Upper lobe of left lung (tissue), 4 donors: Measurements from ENCODE around the gene PRSS57.

Source experiments
- CTCF ChIP-seq, 6 experiments: fragments of 450-650 bp in 4 of 6; fragments of 200-600 bp in 2 of 6; sonication (generic) in 2 of 6; IDR thresholded peaks; one replicate each; pipeline ENCODE4 v1.5.1; 2016 to 2019; ENCODE audit warnings: antibody characterized with exemption in 6 of 6
- EP300 ChIP-seq, 4 donors: sonication (generic); formaldehyde crosslinking; IDR thresholded peaks; one replicate each; pipeline ENCODE4 v1.5.1; 2017; ENCODE audit warnings: antibody characterized with exemption in 4 of 4, control low read depth in 2 of 4
- POLR2A ChIP-seq, 4 donors: fragments of 450-650 bp; IDR thresholded peaks; one replicate each; pipeline ENCODE4 v1.5.1; 2016 to 2017; ENCODE audit warnings: antibody characterized with exemption in 4 of 4, mild to moderate bottlenecking in 2 of 4
- POLR2AphosphoS5 ChIP-seq, 2 donors: sonication (generic); formaldehyde crosslinking; IDR thresholded peaks; one replicate each; pipeline ENCODE4 v1.5.1; 2017; ENCODE audit warnings: antibody characterized with exemption in 2 of 2

GRCh38 chr19:651114-651818 lies 44.0 kb downstream of the PRSS57 start:
- TF ChIP-seq POLR2A (IDR thresholded peaks at IDR 0.05) (no peak), POLR2AphosphoS5 (IDR thresholded peaks at IDR 0.05) (no peak), EP300 (IDR thresholded peaks at IDR 0.05) (no peak), CTCF (IDR thresholded peaks at IDR 0.05) (no peak)
